MM.1S (cell line): ENCODE data around the gene SYT17.

Experiments used
- DNase-seq: peaks from one replicate; pipeline ENCODE4 v3.0.0-alpha.2; 2015
- H2AFZ ChIP-seq: fragments of 300-600 bp; sonication (generic); 2 replicates; pipeline ENCODE4 v1.6.0; 2016; ENCODE audit warnings: antibody characterized with exemption, low read length
- H3F3A ChIP-seq: fragments of 300-600 bp; sonication (generic); 2 replicates; pipeline ENCODE4 v1.6.1; 2016; ENCODE audit warnings: mild to moderate bottlenecking, antibody characterized with exemption, low read length, moderate library complexity, mixed read lengths; ENCODE audit not compliant: insufficient read depth
- H3K27ac ChIP-seq: fragments of 300-600 bp; sonication (generic); 2 replicates; pipeline ENCODE4 v1.5.1; 2016; ENCODE audit warnings: mild to moderate bottlenecking, low read length
- H3K27me3 ChIP-seq: fragments of 300-600 bp; sonication (generic); replicated peaks from 2 replicates; pipeline ENCODE4 v1.6.0; 2016; ENCODE audit warnings: low read length; ENCODE audit not compliant: insufficient read depth
- H3K36me3 ChIP-seq: fragments of 300-600 bp; sonication (generic); replicated peaks from 2 replicates; pipeline ENCODE4 v1.6.1; 2016; ENCODE audit warnings: mild to moderate bottlenecking, low read length, mixed read lengths; ENCODE audit not compliant: insufficient read depth
- H3K4me1 ChIP-seq: fragments of 300-600 bp; sonication (generic); 2 replicates; pipeline ENCODE4 v1.6.1; 2016; ENCODE audit warnings: low read length, mixed read lengths
- H3K4me2 ChIP-seq: fragments of 300-600 bp; sonication (generic); 2 replicates; pipeline ENCODE4 v1.6.0; 2016; ENCODE audit warnings: low read depth, low read length
- H3K4me3 ChIP-seq: fragments of 300-600 bp; sonication (generic); 2 replicates; pipeline ENCODE4 v1.5.1; 2016; ENCODE audit warnings: low read length, mixed read lengths
- H3K79me2 ChIP-seq: fragments of 300-600 bp; sonication (generic); 2 replicates; pipeline ENCODE4 v1.6.1; 2016; ENCODE audit warnings: mixed run types, low read length, mixed read lengths
- H3K9ac ChIP-seq: fragments of 300-600 bp; sonication (generic); 2 replicates; pipeline ENCODE4 v1.6.1; 2016; ENCODE audit warnings: low read length, mixed read lengths
- H3K9me2 ChIP-seq: fragments of 300-600 bp; sonication (generic); replicated peaks from 2 replicates; pipeline ENCODE4 v1.6.1; 2016; ENCODE audit warnings: mild to moderate bottlenecking, low read length, mixed read lengths; ENCODE audit not compliant: insufficient read depth
- H3K9me3 ChIP-seq: fragments of 300-600 bp; sonication (generic); replicated peaks from 2 replicates; pipeline ENCODE4 v1.6.1; 2016; ENCODE audit warnings: mild to moderate bottlenecking, low read length, mixed read lengths; ENCODE audit not compliant: insufficient read depth
- H4K20me1 ChIP-seq: fragments of 300-600 bp; sonication (generic); 2 replicates; pipeline ENCODE4 v1.6.1; 2016; ENCODE audit warnings: mild to moderate bottlenecking, low read length, moderate library complexity, mixed read lengths; ENCODE audit not compliant: insufficient read depth
- EZH2 ChIP-seq: fragments of 300-600 bp; sonication (generic); optimal IDR thresholded peaks from 2 replicates; pipeline ENCODE3; 2017; ENCODE audit warnings: low read depth, mild to moderate bottlenecking, antibody characterized with exemption, low read length, mixed read lengths
- EZH2phosphoT487 ChIP-seq: fragments of 300-600 bp; sonication (generic); IDR thresholded peaks from 2 replicates; pipeline ENCODE4 v1.6.1; 2018; ENCODE audit warnings: antibody characterized with exemption, low read length
- TF ChIP-seq, protein P1 (sequence below): fragments of 300-600 bp; sonication (generic); IDR thresholded peaks from 2 replicates; pipeline ENCODE4 v1.5.1; 2016; ENCODE audit warnings: antibody characterized with exemption, low read length, mixed read lengths

SYT17 gene

DNA sequence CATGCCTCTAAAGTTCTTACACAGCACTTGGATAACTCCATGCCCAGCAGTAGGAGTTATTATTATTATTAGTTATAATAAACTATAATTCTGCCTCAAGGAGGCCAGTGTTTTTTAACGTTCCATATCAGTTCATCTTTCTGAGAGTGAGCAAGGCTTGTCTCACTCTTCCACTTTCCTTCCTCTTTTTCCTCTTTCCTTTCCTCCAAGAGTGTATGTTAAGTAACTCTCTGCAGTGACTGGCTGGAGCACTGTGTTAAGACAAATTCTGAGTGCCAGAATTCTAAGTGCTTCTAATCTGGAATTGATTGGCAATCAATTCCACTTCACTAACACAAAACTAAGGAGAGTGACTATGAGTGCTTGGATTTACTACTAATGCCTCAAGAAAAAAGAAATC lies 133.9 kb downstream of the SYT17 start:
- H4K20me1 ChIP-seq, result no peaks in the 10 kb centered on the region
- no peaks in the 10 kb centered on the region for H3K27me3 ChIP-seq
- no peaks in the 10 kb centered on the region for H3K9me2 ChIP-seq
- TF ChIP-seq EZH2phosphoT487 (no peak), EZH2 (no peak)
- TF ChIP-seq, protein P1, sequence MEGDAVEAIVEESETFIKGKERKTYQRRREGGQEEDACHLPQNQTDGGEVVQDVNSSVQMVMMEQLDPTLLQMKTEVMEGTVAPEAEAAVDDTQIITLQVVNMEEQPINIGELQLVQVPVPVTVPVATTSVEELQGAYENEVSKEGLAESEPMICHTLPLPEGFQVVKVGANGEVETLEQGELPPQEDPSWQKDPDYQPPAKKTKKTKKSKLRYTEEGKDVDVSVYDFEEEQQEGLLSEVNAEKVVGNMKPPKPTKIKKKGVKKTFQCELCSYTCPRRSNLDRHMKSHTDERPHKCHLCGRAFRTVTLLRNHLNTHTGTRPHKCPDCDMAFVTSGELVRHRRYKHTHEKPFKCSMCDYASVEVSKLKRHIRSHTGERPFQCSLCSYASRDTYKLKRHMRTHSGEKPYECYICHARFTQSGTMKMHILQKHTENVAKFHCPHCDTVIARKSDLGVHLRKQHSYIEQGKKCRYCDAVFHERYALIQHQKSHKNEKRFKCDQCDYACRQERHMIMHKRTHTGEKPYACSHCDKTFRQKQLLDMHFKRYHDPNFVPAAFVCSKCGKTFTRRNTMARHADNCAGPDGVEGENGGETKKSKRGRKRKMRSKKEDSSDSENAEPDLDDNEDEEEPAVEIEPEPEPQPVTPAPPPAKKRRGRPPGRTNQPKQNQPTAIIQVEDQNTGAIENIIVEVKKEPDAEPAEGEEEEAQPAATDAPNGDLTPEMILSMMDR, result no peak
- no peak for DNase-seq
- no peaks in the 10 kb centered on the region for H3K79me2 ChIP-seq
- no peak overlapping the region for H3K27ac ChIP-seq
- H2AFZ ChIP-seq, result no peak overlapping the region
- no peaks in the 10 kb centered on the region for H3F3A ChIP-seq
- no peak overlapping the region for H3K4me3 ChIP-seq
- H3K9me3 ChIP-seq, result no peaks in the 10 kb centered on the region
- no peaks in the 10 kb centered on the region for H3K36me3 ChIP-seq
- H3K4me1 ChIP-seq, result no peaks in the 10 kb centered on the region
- H3K9ac ChIP-seq, result no peak overlapping the region
- H3K4me2 ChIP-seq, result no peak overlapping the region

DNA sequence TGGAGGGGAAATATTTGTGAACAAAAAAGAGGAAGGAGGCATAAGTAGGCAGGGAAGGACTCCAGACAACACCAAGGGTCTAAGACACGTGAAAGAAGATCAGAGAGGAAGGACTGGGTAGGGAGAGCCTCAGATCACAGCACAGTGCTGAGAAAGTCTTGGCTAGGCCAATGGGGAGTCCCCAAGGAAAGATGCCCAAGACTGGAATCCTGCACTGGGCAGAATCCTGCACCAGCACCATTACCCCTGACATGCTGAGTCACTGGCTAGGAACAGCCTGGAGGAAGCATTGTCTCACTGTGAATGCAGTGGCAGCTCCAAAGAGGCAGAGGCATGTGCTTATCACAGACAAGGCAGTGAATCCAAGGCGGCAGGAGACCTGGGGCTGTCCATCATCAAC lies 136.7 kb downstream of the SYT17 start:
- no peaks in the 10 kb centered on the region for H3F3A ChIP-seq
- no peak overlapping the region for H3K4me2 ChIP-seq
- no peak overlapping the region for H3K9ac ChIP-seq
- no peaks in the 10 kb centered on the region for H3K9me3 ChIP-seq
- no peaks in the 10 kb centered on the region for H4K20me1 ChIP-seq
- no peak overlapping the region for H3K4me3 ChIP-seq
- no peaks in the 10 kb centered on the region for H3K36me3 ChIP-seq
- H3K27me3 ChIP-seq, result no peaks in the 10 kb centered on the region
- H3K79me2 ChIP-seq, result no peaks in the 10 kb centered on the region
- DNase-seq, result no peak
- TF ChIP-seq EZH2phosphoT487 (no peak), EZH2 (no peak)
- TF ChIP-seq, protein P1, result no peak
- no peak overlapping the region for H3K27ac ChIP-seq
- H3K9me2 ChIP-seq, result no peaks in the 10 kb centered on the region
- H3K4me1 ChIP-seq, result no peaks in the 10 kb centered on the region
- no peak overlapping the region for H2AFZ ChIP-seq

DNA sequence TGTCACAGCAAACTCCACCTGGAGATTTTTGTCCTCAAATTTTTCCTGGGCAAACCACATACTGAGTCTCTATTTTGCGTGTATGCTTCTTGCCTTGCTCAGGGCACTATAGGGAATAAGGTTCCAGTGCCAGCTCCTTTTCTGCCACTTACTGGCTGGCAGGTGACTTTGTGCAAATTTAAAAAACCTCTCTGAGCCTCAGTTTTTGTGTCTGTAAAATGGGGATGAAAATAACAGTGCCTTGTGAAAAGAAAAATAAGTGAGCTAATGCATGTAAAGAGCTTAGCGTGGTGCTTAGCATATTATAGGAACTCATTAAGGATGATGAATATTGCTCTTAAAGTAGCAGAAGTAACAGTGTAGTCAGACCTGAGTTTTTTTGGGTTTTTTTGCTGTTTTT lies 137.4 kb downstream of the SYT17 start:
- Histone ChIP-seq H3K9ac (no peak overlapping the region), H3K4me1 (no peaks in the 10 kb centered on the region), H3K27ac (no peak overlapping the region), H3K79me2 (no peaks in the 10 kb centered on the region), H3K9me2 (no peaks in the 10 kb centered on the region), H3K4me3 (no peak overlapping the region), H3K27me3 (no peaks in the 10 kb centered on the region), H3F3A (no peaks in the 10 kb centered on the region), H3K9me3 (no peaks in the 10 kb centered on the region), H4K20me1 (no peaks in the 10 kb centered on the region), H3K36me3 (no peaks in the 10 kb centered on the region), H2AFZ (no peak overlapping the region), H3K4me2 (no peak overlapping the region)
- TF ChIP-seq EZH2 (no peak), EZH2phosphoT487 (no peak)
- TF ChIP-seq, protein P1, result no peak
- DNase-seq, result no peak
